GM19452 (cell line): ENCODE results near the gene FTL.
"Not testable (repeated sequence)": the region's sequence is repeated elsewhere in the genome, so short reads cannot be mapped to it uniquely, and the experiment has no call there.

Source experiments
- ATAC-seq: cut with Tn5 transposase; IDR thresholded peaks from one replicate; pipeline ENCODE4 v1.9.1; 2021; ENCODE audit not compliant: unreplicated experiment

FTL gene

DNA sequence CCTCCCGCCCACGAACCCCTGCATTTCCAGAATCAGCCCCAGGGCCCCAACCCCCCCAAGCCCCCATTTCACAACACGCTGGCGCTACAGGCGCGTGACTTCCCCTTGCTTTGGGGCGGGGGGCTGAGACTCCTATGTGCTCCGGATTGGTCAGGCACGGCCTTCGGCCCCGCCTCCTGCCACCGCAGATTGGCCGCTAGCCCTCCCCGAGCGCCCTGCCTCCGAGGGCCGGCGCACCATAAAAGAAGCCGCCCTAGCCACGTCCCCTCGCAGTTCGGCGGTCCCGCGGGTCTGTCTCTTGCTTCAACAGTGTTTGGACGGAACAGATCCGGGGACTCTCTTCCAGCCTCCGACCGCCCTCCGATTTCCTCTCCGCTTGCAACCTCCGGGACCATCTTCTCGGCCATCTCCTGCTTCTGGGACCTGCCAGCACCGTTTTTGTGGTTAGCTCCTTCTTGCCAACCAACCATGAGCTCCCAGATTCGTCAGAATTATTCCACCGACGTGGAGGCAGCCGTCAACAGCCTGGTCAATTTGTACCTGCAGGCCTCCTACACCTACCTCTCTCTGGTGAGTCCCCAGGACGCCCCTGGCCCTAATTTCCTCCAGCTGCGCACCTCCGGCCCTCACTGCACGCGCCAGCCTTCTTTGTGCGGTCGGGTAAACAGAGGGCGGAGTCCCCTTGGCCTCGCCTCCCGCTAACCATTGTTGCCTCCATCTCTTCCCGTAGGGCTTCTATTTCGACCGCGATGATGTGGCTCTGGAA, at the start of gene FTL:
Gene FTL (plus strand): TSS at position 270 of the 766 bp plus-strand sequence. CDS start 199 bp downstream, at position 469.
- peak; percentile 43 for ATAC-seq

DNA sequence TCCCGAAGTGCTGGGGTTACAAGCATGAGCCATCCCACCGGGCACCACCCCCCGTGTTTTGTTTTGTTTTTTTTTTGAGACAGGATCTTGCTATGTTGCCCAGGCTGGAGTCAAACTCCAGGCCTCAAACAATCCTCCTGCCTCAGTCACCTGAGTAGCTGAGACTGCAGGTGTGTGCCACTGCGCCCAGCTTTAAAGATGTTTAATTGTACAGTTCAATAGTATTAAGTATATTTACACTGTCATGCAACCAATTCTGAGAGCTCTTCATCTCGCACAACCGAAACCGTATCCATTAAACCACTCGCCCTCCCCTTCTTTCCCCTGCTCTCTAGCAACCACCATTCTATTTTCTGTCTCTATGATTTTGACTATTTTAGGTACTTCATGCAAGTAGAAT, 49.4 kb upstream of the FTL start:
- ATAC-seq = no peak

DNA sequence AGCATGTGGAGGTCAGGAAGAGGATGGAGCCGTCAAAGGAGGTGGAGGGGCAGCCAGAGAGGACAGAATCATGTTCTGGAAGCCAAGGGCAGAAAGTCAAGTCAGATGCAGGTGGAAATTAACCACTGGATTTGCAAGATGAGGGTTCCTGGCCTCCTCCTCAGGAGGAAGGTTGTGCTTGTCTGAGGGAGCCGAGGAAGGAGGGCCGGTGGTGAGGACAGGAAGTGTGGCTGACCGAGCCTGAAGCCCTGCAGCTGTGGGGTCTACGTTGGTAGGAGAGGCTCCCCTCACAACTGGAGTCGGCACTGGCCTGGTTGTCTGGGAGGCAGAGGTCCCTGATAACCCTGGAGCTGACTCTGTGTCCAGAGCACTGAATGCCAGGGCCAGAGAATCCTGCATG, 47.0 kb upstream of the FTL start:
- ATAC-seq = no peak

DNA sequence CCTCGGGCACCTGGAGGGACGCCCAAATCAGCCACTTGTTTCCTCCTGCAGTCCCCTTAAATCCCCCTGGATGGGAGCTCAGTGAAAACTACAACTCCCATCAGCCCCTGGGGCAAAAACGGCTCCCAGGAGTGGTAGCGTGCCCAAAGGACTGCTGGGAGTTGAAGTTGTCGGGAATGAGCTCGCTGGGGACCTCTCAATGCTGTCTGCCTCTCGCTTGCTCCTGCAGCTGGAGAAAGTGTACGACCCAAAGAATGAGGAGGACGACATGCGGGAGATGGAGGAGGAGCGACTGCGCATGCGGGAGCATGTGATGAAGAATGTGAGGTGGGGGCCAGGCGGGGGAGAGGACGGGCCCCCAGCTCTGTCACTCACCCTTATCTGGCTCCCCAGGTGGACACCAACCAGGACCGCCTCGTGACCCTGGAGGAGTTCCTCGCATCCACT, 46.3 kb upstream of the FTL start:
- ATAC-seq = no peak

DNA sequence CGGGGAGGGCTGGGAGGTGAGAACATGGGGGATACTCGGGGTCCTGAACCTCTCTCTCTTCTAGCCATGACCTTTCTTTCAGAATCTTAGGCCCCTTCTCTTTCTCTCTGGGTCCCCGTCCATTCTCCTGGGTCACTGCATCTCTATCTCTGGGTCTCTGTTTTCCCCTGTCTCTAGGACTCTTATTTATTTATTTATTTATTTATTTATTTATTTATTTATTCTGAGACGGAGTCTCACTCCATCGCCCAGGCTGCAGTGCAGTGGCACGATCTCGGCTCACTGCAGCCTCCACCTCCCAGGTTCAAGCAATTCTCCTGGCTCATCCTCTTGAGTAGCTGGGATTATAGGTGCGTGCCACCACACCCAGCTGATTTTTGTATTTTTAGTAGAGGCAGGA, 45.8 kb upstream of the FTL start:
- not testable (repeated sequence) for ATAC-seq

DNA sequence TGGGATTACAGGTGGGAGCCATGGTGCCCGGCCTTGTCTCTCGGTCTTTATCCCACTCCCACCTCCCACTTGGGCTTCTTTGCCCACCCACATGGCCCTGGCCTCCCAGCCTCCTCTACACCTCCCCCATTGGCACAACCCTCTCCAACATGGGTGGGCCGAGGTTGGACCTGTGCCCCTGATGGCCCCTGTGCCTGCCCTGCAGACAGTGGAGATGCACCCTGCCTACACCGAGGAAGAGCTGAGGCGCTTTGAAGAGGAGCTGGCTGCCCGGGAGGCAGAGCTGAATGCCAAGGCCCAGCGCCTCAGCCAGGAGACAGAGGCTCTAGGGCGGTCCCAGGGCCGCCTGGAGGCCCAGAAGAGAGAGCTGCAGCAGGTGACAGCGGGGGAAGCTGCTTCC, 44.2 kb upstream of the FTL start:
- ATAC-seq = no peak

DNA sequence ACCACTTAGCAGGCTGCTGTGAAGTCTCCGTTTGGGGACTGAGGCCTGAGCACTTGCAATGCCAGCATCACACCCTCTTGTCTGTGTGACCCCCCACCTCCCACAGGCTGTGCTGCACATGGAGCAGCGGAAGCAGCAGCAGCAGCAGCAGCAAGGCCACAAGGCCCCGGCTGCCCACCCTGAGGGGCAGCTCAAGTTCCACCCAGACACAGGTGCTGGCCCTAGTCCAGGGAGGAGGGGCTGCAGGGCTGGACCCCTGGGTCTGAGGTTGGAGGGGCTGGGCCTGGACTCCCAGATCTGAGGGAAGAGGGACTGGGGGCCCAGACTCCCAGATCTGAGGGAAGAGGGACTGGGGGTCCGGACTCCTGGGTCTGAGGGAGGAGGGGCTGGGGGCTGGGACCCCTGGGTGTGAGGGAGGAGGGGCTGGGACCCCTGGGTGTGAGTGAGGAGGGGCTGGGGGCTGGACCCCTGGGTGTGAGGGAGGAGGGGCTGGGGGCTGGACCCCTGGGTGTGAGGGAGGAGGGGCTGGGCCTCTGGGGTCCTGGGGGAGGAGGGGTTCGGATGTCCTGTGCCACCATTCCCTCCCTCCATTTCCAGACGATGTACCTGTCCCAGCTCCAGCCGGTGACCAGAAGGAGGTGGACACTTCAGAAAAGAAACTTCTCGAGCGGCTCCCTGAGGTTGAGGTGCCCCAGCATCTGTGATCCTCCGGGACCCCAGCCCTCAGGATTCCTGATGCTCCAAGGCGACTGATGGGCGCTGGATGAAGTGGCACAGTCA, 43.2 kb upstream of the FTL start:
- no peak for ATAC-seq

DNA sequence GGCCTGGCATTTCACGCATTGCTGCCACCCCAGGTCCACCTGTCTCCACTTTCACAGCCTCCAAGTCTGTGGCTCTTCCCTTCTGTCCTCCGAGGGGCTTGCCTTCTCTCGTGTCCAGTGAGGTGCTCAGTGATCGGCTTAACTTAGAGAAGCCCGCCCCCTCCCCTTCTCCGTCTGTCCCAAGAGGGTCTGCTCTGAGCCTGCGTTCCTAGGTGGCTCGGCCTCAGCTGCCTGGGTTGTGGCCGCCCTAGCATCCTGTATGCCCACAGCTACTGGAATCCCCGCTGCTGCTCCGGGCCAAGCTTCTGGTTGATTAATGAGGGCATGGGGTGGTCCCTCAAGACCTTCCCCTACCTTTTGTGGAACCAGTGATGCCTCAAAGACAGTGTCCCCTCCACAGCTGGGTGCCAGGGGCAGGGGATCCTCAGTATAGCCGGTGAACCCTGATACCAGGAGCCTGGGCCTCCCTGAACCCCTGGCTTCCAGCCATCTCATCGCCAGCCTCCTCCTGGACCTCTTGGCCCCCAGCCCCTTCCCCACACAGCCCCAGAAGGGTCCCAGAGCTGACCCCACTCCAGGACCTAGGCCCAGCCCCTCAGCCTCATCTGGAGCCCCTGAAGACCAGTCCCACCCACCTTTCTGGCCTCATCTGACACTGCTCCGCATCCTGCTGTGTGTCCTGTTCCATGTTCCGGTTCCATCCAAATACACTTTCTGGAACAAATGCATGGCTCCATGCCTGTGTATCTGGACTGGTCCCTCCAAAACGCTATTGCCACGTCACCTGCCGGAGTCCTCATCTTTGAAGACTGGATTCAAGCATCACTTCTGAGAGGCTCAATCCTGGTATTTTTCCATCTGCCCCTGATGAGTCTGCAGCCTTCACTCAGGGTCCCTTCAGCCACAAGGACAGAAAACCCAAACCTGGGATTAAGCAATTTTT, 42.3 kb upstream of the FTL start:
- ATAC-seq = no peak

DNA sequence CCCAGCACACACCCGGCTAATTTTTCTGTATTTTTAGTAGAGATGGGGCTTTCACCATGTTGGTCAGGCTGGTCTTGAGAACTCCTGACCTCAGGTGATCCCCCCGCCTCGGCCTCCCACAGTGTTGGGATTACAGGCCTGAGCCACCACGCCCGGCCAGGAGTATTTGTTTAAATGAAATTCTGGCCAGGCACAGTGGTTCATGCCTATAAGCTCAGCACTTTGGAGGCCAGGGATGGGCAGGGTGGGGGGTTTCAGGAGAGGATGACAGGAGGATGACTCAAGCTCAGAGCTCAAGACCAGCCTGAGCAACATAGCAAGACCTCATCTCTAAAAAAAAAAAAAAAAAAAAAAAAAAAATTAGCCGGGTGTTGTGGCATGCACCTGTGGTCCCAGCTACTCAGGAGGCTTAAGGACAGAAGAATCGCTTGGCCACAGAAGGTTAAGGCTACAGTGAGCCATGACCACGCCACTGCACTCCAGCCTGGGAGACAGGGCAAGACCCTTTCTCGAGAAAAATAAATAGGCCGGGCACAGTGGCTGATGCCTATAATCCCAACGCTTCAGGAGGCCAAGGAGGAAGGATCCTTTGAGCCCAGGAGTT, 39.8 kb upstream of the FTL start:
- no peak for ATAC-seq

DNA sequence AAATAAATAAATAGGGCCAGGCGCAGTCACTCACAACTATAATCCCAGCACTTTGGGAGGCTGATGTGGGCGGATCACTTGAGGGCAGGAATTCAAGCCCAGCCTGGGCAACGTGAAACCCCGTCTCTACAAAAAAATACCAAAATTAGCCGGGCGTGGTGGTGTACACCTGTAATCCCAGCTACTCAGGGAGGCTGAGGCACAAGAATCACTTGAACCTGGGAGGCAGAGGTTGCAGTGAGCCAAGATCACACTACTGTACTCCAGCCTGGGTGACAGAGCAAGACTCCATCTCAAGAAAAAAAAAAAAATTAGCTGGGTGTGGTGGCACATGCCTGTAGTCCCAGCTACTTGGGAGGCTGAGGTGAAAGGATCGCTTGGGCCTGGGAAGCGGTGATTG, 39.2 kb upstream of the FTL start:
- ATAC-seq = not testable (repeated sequence)

DNA sequence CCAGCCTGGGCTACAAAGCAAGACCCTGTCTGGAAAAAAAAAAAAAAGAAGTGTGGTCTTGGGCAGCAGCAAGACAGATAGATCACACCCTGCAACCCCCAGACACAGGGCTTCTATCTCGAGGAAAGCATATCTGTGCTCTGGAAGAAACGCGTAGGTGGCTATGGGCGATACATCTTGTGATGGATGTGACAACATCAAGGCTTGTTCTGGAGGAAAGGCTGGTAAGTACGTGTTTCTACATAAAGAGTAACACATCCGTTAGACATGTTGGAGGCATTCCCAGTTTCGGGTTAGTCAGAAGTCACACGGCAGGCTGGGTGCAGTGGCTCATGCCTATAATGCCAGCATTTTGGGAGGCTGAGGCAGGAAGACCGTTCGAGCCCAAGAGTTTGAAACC, 38.2 kb upstream of the FTL start:
- ATAC-seq = no peak

DNA sequence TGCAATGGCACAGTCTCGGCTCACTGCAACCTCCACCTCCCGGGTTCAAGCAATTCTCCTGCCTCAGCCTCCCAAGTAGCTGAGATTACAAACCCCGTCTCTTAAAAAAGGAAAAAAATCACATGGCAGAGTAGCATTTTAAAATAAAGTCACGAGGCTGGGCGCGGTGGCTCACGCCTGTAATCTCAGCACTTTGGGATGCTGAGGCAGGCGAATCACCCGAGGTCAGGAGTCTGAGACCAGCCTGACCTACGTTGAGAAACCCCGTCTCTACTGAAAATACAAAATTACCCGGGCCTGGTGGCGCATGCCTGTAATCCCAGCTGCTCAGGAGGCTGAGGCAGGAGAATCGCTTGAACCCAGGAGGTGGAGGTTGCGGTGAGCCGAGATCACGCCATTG, 37.4 kb upstream of the FTL start:
- not testable (repeated sequence) for ATAC-seq

DNA sequence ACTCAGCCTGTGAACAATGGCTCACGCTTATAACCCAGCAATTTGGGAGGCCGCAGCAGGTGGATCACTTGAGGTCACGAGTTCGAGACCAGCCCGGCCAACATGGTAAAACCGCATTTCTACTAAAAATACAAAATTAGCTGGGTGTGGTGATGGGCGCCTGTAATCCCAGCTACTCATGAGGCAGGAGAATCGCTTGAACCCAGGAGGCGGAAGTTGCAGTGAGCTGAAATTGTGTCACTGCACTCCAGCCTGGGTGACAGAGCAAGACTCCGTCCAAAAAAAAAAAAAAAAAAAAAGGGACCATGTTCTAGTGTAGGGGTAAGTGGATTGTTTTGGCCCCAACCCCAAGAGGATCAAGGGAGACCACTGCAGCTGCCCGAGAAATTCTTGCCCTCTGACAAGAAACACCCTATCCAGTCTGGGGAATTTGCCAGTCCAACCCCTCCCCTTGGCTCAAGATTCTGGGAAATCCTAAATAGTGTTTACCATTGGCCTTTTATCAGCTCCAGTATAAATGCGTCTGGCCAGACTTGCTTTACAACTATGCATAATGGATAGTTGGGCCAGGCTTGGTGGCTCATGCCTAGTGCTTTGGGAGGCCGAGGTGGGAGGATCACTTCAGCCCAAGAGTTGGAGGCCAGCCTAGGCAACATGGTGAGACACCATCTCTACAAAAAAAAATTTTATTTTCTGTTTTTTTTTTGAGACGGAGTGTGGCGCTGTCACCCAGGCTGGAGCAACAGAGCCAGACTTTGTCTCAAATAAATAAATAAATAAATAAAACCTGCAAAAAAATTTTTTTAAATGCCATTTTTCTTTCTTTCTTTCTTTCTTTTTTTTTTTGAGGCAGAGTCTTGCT, 36.7 kb upstream of the FTL start:
- no peak for ATAC-seq

DNA sequence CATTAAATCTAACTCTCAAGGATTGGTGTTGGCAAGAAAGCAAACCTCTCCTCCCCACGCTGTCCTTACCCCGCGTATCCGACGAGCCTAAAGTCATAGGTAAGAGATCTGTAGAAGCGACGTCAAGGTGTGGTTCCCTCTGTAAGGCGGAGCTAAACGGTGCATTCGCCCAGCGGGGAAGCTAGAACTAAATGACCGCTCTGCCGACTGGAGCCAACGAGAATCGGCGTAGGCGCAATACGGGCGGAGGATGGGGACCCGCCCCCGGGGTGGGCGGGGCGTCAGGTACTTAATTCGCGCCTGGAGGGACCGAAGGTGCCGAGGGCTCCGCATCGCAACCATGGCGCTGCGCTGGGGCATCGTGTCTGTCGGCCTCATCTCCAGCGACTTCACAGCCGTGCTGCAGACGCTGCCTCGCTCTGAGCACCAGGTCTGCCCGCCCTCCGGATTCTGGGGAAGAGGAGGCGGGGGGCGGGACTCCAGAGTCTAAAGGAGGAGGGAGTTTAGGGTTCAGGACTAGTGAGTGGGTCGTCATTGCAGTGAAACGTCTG, 31.7 kb upstream of the FTL start, which contains the start of gene DHDH:
Gene DHDH (plus strand): TSS at position 318 of the 551 bp plus-strand sequence. CDS start 23 bp downstream, at position 341.
- ATAC-seq = no peak

DNA sequence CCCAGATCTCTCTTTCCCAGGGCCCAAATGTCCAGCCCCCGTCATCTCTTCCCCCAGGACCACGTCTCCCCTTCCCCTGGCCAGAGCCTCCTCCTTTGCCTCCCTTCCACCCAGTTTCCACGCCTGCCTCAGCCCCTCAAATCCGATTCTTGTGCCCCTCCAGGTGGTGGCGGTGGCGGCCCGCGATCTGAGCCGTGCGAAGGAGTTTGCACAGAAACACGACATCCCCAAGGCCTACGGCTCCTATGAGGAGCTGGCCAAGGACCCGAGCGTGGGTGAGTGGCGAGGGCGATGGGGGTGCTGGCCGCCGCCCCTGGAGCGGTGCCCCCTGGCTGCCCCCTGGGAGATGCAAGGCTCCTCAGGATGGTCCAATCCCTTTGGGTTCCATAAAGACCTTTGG, 30.3 kb upstream of the FTL start:
- ATAC-seq = no peak

DNA sequence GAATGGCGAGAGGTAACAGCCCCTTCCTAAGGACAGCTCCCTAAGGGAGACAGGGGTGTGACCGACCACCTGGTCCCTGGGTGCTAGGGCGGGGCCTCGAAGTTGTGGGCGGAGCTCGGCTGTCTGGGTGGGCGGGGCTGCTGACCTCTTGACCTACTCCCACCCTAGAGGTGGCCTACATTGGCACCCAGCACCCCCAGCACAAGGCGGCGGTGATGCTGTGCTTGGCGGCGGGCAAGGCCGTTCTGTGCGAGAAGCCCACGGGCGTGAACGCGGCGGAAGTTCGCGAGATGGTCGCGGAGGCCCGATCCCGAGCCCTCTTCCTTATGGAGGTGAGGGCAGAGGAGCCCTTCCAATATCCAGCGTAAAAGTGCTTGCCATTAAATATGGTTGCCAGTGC, 29.2 kb upstream of the FTL start:
- ATAC-seq = no peak

DNA sequence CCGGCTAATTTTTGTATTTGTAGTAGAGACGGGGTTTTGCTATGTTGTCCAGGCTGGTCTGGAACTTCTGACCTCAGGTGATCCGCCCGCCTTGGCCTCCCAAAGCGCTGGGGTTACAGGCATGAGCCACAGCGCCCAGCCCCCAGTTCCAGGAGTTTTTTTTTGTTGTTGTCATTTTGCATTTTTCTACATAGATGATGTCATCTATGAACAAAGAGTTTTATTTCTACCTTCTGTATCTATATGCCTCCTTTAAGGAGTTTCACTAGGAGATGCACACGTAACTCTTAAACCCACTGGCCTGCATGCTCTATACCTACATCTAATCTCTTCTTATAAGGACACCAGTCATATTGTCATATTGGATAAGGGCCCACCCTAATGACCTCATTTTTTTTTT, 26.9 kb upstream of the FTL start:
- no peak for ATAC-seq

DNA sequence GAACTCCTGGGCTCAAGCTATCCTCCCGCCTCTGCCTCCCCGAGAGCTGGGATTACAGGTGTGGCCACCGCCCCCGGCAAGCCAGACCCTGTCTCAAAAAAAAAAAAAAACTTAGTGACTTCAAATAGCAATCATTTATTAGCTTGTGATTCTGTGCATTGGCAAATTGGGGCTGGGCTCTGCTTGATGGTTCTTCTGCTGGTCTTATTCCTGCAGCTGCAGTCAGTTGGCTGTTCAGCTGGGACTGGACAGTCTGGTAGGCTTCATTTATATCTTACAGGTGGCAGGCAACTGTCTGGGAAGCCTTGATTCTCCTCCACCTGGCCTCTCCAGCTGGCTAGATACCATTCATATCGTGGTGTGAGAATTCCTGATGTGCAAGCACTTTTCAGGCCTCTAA, 24.2 kb upstream of the FTL start:
- ATAC-seq = no peak

DNA sequence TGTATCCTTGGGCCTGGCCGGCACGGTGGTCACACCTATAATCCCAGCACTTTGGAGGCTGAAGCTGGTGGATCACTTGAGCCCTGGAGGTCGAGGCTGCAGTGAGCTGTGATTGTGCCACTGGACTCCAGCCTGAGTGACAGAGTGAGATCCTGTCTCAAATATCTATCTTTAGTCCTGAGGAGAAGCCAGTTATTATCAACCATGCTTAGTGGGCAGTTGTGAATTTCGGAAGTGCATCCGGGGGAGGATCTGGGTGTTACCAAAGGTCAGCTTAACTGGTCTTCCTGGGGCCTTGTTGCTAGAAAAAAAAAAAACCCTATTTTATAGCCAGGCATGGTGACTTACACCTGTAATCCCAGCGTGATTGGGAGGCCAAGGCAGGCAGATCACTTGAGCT, 22.0 kb upstream of the FTL start:
- ATAC-seq = no peak

DNA sequence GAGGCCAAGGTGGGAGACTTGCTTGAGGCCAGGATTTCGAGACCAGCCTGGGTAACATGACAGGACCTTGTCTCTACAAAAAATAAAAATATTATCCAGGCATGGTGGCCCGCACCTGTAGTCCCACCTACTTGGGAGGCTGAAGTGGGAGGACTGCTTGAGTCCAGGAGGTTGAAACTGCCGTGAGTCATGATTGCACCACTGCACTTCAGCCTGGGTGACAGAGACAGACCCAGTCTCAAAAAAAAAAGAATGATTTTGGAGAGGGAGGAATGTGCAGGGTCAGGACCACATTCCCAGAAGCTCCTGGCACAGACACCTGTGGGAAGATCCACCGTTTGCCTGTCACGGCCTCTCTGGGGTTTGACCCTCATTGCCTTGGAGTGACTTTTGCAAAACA, 19.7 kb upstream of the FTL start:
- ATAC-seq = no peak
